PFSK-1 (cell line): ENCODE results near the gene BHMT.

Experiments
- FOXP2 ChIP-seq: optimal IDR thresholded peaks from 2 replicates; pipeline ENCODE3; 2011; ENCODE audit warnings: borderline replicate concordance, control low read depth, inconsistent platforms; ENCODE audit not compliant: insufficient read depth; ENCODE audit errors: extremely low read length, extremely low read depth
- POLR2AphosphoS5 ChIP-seq: IDR thresholded peaks from 2 replicates; pipeline ENCODE4 v1.6.1; 2012; ENCODE audit warnings: low read depth, mild to moderate bottlenecking, control low read depth, low read length, moderate library complexity
- SIN3A ChIP-seq: IDR thresholded peaks from 2 replicates; pipeline ENCODE4 v1.6.1; 2012; ENCODE audit warnings: mild to moderate bottlenecking, low read length, moderate library complexity, borderline replicate concordance; ENCODE audit not compliant: insufficient read depth
- TAF1 ChIP-seq: IDR thresholded peaks from 2 replicates; pipeline ENCODE4 v1.6.1; 2012; ENCODE audit warnings: low read length, control low read depth, borderline replicate concordance; ENCODE audit not compliant: insufficient read depth
- TF ChIP-seq, protein P1 (sequence below), 2 experiments: IDR thresholded peaks; 2 replicates each; pipeline versions ENCODE4 v1.6.1 to v1.8.0; 2011 to 2012; ENCODE audit warnings: low read depth in 2 of 2, low read length in 2 of 2, control low read depth in 1 of 2, inconsistent platforms in 1 of 2, mild to moderate bottlenecking in 1 of 2, moderate library complexity in 1 of 2; ENCODE audit not compliant: insufficient read depth in 1 of 2

BHMT gene

DNA sequence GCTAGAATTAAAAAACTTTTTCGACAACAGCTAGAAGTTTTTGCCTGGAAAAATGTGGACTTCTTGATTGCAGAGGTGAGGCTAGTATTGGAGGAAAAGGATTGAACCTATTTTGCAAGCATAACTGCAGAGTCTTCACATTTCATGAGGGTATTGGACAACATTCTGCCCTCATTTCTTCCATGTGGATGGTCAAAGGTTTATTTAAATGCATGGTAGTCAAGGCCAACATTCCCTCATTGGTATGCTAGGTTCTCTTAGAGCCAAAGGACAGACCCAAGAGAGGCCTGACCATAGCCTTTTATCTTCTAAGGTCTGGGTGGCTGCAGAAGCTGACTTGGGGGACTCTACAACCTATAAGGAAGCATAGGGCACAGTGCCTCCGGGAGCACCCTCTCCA, 30.8 kb upstream of the BHMT start:
- no peak for TF ChIP-seq FOXP2
- no peak for TF ChIP-seq SIN3A
- TF ChIP-seq TAF1, result no peak
- no peak for TF ChIP-seq POLR2AphosphoS5
- TF ChIP-seq, protein P1, sequence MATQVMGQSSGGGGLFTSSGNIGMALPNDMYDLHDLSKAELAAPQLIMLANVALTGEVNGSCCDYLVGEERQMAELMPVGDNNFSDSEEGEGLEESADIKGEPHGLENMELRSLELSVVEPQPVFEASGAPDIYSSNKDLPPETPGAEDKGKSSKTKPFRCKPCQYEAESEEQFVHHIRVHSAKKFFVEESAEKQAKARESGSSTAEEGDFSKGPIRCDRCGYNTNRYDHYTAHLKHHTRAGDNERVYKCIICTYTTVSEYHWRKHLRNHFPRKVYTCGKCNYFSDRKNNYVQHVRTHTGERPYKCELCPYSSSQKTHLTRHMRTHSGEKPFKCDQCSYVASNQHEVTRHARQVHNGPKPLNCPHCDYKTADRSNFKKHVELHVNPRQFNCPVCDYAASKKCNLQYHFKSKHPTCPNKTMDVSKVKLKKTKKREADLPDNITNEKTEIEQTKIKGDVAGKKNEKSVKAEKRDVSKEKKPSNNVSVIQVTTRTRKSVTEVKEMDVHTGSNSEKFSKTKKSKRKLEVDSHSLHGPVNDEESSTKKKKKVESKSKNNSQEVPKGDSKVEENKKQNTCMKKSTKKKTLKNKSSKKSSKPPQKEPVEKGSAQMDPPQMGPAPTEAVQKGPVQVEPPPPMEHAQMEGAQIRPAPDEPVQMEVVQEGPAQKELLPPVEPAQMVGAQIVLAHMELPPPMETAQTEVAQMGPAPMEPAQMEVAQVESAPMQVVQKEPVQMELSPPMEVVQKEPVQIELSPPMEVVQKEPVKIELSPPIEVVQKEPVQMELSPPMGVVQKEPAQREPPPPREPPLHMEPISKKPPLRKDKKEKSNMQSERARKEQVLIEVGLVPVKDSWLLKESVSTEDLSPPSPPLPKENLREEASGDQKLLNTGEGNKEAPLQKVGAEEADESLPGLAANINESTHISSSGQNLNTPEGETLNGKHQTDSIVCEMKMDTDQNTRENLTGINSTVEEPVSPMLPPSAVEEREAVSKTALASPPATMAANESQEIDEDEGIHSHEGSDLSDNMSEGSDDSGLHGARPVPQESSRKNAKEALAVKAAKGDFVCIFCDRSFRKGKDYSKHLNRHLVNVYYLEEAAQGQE (IDR thresholded peaks at IDR 0.05; ENCODE audit: insufficient read depth in 1 of 2, low read depth in 2 of 2, low read length in 2 of 2), result no peak

GRCh38 chr5:79081779-79082178, 29.8 kb upstream of the BHMT start:
- TF ChIP-seq POLR2AphosphoS5 (no peak), TAF1 (no peak), SIN3A (no peak), FOXP2 (no peak)
- TF ChIP-seq, protein P1 (IDR thresholded peaks at IDR 0.05; ENCODE audit: insufficient read depth in 1 of 2, low read depth in 2 of 2, low read length in 2 of 2), result no peak

DNA sequence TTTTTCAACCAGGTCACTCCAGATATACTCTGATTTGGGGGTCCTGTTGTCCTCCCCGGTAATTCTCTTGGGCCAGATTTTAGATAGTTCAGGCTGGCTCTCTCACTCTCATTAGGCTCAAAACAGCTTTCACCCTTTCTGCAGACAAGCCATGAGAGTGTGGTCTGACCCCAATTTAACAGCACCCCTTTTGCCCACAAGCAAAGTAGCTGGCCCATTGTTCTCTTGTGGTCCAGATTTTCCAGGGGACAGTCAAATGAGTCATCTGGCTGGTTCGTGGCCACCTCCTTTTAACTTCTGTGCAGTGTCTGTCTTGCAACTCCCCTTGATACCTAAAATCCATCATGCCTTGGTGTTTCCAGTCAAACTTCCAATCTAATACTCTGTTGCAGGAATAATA, 25.5 kb upstream of the BHMT start:
- TF ChIP-seq TAF1, result no peak
- TF ChIP-seq, protein P1 (IDR thresholded peaks at IDR 0.05; ENCODE audit: insufficient read depth in 1 of 2, low read depth in 2 of 2, low read length in 2 of 2), result no peak
- no peak for TF ChIP-seq POLR2AphosphoS5
- no peak for TF ChIP-seq FOXP2
- TF ChIP-seq SIN3A, result no peak

DNA sequence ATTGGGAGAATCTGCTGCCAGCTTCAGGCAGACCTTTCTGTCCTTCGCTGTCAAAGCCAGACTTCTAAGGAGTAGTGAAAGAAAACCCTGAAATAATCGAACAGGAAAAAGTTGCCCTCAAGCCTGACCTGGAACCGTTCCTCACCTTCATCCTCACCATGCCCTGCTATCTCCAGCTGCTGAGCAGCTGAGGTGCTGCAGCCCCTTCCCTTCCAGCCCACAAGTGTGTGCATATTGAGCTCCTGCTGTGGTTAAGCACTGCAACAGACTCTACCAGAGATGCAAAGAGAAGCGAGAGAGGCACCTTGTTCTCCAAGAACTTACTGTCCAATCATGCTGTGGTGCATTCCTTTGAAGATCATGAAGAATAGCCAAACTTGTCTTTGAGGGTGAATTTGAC, 23.1 kb upstream of the BHMT start:
- TF ChIP-seq SIN3A (no peak), TAF1 (no peak), POLR2AphosphoS5 (no peak), FOXP2 (no peak)
- TF ChIP-seq, protein P1 (IDR thresholded peaks at IDR 0.05; ENCODE audit: insufficient read depth in 1 of 2, low read depth in 2 of 2, low read length in 2 of 2), result no peak

GRCh38 chr5:79091064-79091463, 20.5 kb upstream of the BHMT start:
- TF ChIP-seq, protein P1 (IDR thresholded peaks at IDR 0.05; ENCODE audit: insufficient read depth in 1 of 2, low read depth in 2 of 2, low read length in 2 of 2), result no peak
- TF ChIP-seq TAF1, result no peak
- TF ChIP-seq POLR2AphosphoS5, result no peak
- no peak for TF ChIP-seq SIN3A
